ENCODE results near the gene TSPAN18.

TSPAN18 gene

GRCh38 chr11:44780940-44781631 lies 54.3 kb downstream of the TSPAN18 start:
- no peak for DNase-seq

- no peak for DNase-seq
These were observed 54.9 kb downstream of the TSPAN18 start for GRCh38 chr11:44781655-44782054.

- no peak for DNase-seq
These were observed 55.7 kb downstream of the TSPAN18 start for GRCh38 chr11:44782478-44782877.

GRCh38 chr11:44784436-44784760 lies 57.6 kb downstream of the TSPAN18 start:
- no peak for DNase-seq

GRCh38 chr11:44784851-44785250 lies 58.1 kb downstream of the TSPAN18 start:
- DNase-seq, result no peak

GRCh38 chr11:44785856-44786607 lies 59.3 kb downstream of the TSPAN18 start:
- peak; percentile 21 for DNase-seq

- no peak for DNase-seq
These were observed 60.3 kb downstream of the TSPAN18 start for GRCh38 chr11:44787070-44787469.

- DNase-seq, result no peak
These were observed 61.2 kb downstream of the TSPAN18 start for GRCh38 chr11:44787981-44788380.

GRCh38 chr11:44788536-44789261 lies 61.9 kb downstream of the TSPAN18 start:
- no peak for DNase-seq

- DNase-seq, result no peak
These were observed 62.7 kb downstream of the TSPAN18 start for GRCh38 chr11:44789496-44789895.

GRCh38 chr11:44790211-44790610 lies 63.4 kb downstream of the TSPAN18 start:
- no peak for DNase-seq

GRCh38 chr11:44791316-44791925 lies 64.7 kb downstream of the TSPAN18 start:
- no peak for DNase-seq

GRCh38 chr11:44792171-44792570 lies 65.4 kb downstream of the TSPAN18 start:
- DNase-seq, result no peak

- no peak for DNase-seq
These were observed 66.8 kb downstream of the TSPAN18 start for GRCh38 chr11:44793350-44794090.

- DNase-seq, result no peak
These were observed 69.2 kb downstream of the TSPAN18 start for GRCh38 chr11:44795803-44796535.

- no peak for DNase-seq
These were observed 70.3 kb downstream of the TSPAN18 start for GRCh38 chr11:44797051-44797450.

- no peak for DNase-seq
These were observed 71.3 kb downstream of the TSPAN18 start for GRCh38 chr11:44797886-44798606.

- DNase-seq, result no peak
These were observed 71.8 kb downstream of the TSPAN18 start for GRCh38 chr11:44798607-44798972.

GRCh38 chr11:44799012-44799411 lies 72.2 kb downstream of the TSPAN18 start:
- DNase-seq, result no peak

- no peak for DNase-seq
These were observed 75.6 kb downstream of the TSPAN18 start for GRCh38 chr11:44802347-44802746.

- DNase-seq, result no peak
These were observed 76.2 kb downstream of the TSPAN18 start for GRCh38 chr11:44803009-44803408.
